Bronchial epithelial cell (primary cell): ENCODE data around the gene THYN1. TPM values are rescaled to one million over a fixed set of nuclear protein-coding genes. Genes with fewer than 3 reads are reported as not detected.

Source experiments
- DNase-seq: peaks from one replicate; pipeline ENCODE4 v3.0.0-alpha.2; 2010; ENCODE audit warnings: low read depth
- FAIRE-seq: peaks from 2 replicates; lab custom pipeline; 2011; peaks lifted over from hg19 to GRCh38; lab: Jason Lieb, UNC
- H3K27me3 ChIP-seq: 2 replicates; pipeline ENCODE4 v1.5.1; 2011; ENCODE audit warnings: low read length; ENCODE audit not compliant: control insufficient read depth, insufficient read depth
- H3K36me3 ChIP-seq: 2 replicates; pipeline ENCODE4 v1.5.1; 2011; ENCODE audit warnings: low read length; ENCODE audit not compliant: control insufficient read depth, insufficient read depth
- H3K4me3 ChIP-seq: 2 replicates; pipeline ENCODE4 v1.5.1; 2011; ENCODE audit warnings: mild to moderate bottlenecking, low read depth, low read length, control low read depth
- total RNA-seq: library from RNA; depleted of rRNA; stranded (reverse); fragments of >200 nt; gene quantifications from 2 replicates; pipeline ENCODE4 v1.2.1, GENCODE V29; 2014
- TF ChIP-seq, protein P1 (sequence below): IDR thresholded peaks from 2 replicates; pipeline ENCODE4 v1.5.1; 2011; ENCODE audit warnings: mild to moderate bottlenecking, moderate library complexity, low read length, control low read depth, inconsistent platforms; ENCODE audit not compliant: insufficient read depth, severe bottlenecking

THYN1 gene
- total RNA-seq, 1 donor from 2014 or later: 60.3 TPM

- peaks cover 4% of the 10 kb centered on the region for H3K36me3 ChIP-seq
- DNase-seq (no peak), FAIRE-seq (no peak)
- no peak overlapping the region for H3K4me3 ChIP-seq
- H3K27me3 ChIP-seq: no peaks in the 10 kb centered on the region
- TF ChIP-seq, protein P1, sequence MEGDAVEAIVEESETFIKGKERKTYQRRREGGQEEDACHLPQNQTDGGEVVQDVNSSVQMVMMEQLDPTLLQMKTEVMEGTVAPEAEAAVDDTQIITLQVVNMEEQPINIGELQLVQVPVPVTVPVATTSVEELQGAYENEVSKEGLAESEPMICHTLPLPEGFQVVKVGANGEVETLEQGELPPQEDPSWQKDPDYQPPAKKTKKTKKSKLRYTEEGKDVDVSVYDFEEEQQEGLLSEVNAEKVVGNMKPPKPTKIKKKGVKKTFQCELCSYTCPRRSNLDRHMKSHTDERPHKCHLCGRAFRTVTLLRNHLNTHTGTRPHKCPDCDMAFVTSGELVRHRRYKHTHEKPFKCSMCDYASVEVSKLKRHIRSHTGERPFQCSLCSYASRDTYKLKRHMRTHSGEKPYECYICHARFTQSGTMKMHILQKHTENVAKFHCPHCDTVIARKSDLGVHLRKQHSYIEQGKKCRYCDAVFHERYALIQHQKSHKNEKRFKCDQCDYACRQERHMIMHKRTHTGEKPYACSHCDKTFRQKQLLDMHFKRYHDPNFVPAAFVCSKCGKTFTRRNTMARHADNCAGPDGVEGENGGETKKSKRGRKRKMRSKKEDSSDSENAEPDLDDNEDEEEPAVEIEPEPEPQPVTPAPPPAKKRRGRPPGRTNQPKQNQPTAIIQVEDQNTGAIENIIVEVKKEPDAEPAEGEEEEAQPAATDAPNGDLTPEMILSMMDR: no peak
Observed at GRCh38 chr11:134199531-134199930, 53.6 kb downstream of the THYN1 start.

Other genes starting within 250 kb of the THYN1 start
- 0.26 and 1.6 TPM in 2 replicates for gene JAM3, start 184.3 kb downstream of the THYN1 start, total RNA-seq
- 4.2 and 5.1 TPM in 2 replicates for gene NCAPD3, start 29.4 kb downstream of the THYN1 start, total RNA-seq
- 19.1 and 19.2 TPM in 2 replicates for gene VPS26B, start 28.7 kb downstream of the THYN1 start, total RNA-seq
- 13.3 and 17.9 TPM in 2 replicates for gene ACAD8, start 216 bp upstream of the THYN1 start, total RNA-seq
- 1.7 and 2.1 TPM in 2 replicates for gene GLB1L3, start 23.0 kb upstream of the THYN1 start, total RNA-seq
- gene GLB1L2, start 78.6 kb upstream of the THYN1 start, total RNA-seq: 2.9 and 3.4 TPM in 2 replicates
- under 0.01 TPM in 1 of 2 replicates, not detected in the other for gene B3GAT1, start 158.9 kb upstream of the THYN1 start, total RNA-seq